Trophoblast cell (in vitro differentiated cells and primary cell): ENCODE results near the gene STIMATE.

Experiments
- DNase-seq, 2 donors: peaks; one replicate each; pipeline ENCODE4 v3.0.0-alpha.2; 2016
- H2AFZ ChIP-seq: 2 replicates; pipeline ENCODE4 v1.6.1; 2013; ENCODE audit warnings: low read length, moderate library complexity, mild to moderate bottlenecking; ENCODE audit not compliant: insufficient read depth, poor library complexity
- H2AK5ac ChIP-seq: 2 replicates; pipeline ENCODE4 v1.6.1; 2013; ENCODE audit warnings: mild to moderate bottlenecking, low read length
- H2BK120ac ChIP-seq: 2 replicates; pipeline ENCODE4 v1.6.1; 2013; ENCODE audit warnings: low read length, mild to moderate bottlenecking, moderate library complexity; ENCODE audit not compliant: insufficient read depth, poor library complexity
- H2BK12ac ChIP-seq: 2 replicates; pipeline ENCODE4 v1.6.1; 2013; ENCODE audit warnings: mild to moderate bottlenecking, low read length, moderate library complexity
- H2BK5ac ChIP-seq: 2 replicates; pipeline ENCODE4 v1.6.1; 2013; ENCODE audit warnings: low read length, low read depth, moderate library complexity, mild to moderate bottlenecking; ENCODE audit not compliant: poor library complexity
- H3K14ac ChIP-seq: 2 replicates; pipeline ENCODE4 v1.6.1; 2013; ENCODE audit warnings: mild to moderate bottlenecking, low read length
- H3K18ac ChIP-seq: 2 replicates; pipeline ENCODE4 v1.6.1; 2013; ENCODE audit warnings: mild to moderate bottlenecking, low read length
- H3K23ac ChIP-seq: 2 replicates; pipeline ENCODE4 v1.6.1; 2013; ENCODE audit warnings: low read length
- H3K27ac ChIP-seq: 2 replicates; pipeline ENCODE4 v1.5.1; 2013; ENCODE audit warnings: low read depth, mild to moderate bottlenecking, inconsistent platforms, low read length, moderate library complexity
- H3K27me3 ChIP-seq: 2 replicates; pipeline ENCODE4 v1.6.1; 2013; ENCODE audit warnings: inconsistent platforms, mild to moderate bottlenecking, low read length, moderate library complexity; ENCODE audit not compliant: insufficient read depth
- H3K36me3 ChIP-seq, 2 experiments: 1 replicate in 1 of 2; 2 replicates in 1 of 2; pipeline ENCODE4 v1.6.1; 2013; ENCODE audit warnings: low read length in 2 of 2, mild to moderate bottlenecking in 2 of 2, moderate library complexity in 1 of 2; ENCODE audit not compliant: insufficient read depth in 2 of 2, control insufficient read depth in 1 of 2
- H3K4ac ChIP-seq: 2 replicates; pipeline ENCODE4 v1.6.1; 2013; ENCODE audit warnings: low read depth, mild to moderate bottlenecking, low read length, moderate library complexity
- H3K4me1 ChIP-seq, 2 experiments: 1 replicate in 1 of 2; 2 replicates in 1 of 2; pipeline ENCODE4 v1.6.1; 2013; ENCODE audit warnings: low read length in 2 of 2, mild to moderate bottlenecking in 2 of 2, moderate library complexity in 1 of 2; ENCODE audit not compliant: insufficient read depth in 2 of 2, control insufficient read depth in 1 of 2
- H3K4me2 ChIP-seq: 2 replicates; pipeline ENCODE4 v1.6.1; 2013; ENCODE audit warnings: inconsistent platforms, mild to moderate bottlenecking, low read length, moderate library complexity
- H3K4me3 ChIP-seq: 2 replicates; pipeline ENCODE4 v1.5.1; 2013; ENCODE audit warnings: mild to moderate bottlenecking, low read depth, low read length, inconsistent platforms
- H3K79me1 ChIP-seq: one replicate; pipeline ENCODE4 v1.6.1; 2013; ENCODE audit warnings: low read length
- H3K79me2 ChIP-seq: 2 replicates; pipeline ENCODE4 v1.6.1; 2013; ENCODE audit warnings: low read length, mild to moderate bottlenecking; ENCODE audit not compliant: control insufficient read depth, insufficient read depth, poor library complexity
- H3K9ac ChIP-seq: 2 replicates; pipeline ENCODE4 v1.6.1; 2013; ENCODE audit warnings: mild to moderate bottlenecking, low read length
- H3K9me3 ChIP-seq: 2 replicates; pipeline ENCODE4 v1.6.1; 2013; ENCODE audit warnings: low read depth, mild to moderate bottlenecking, control low read depth, inconsistent platforms, low read length; ENCODE audit not compliant: insufficient read depth
- H4K12ac ChIP-seq: 2 replicates; pipeline ENCODE4 v1.6.1; 2013; ENCODE audit warnings: low read depth, mild to moderate bottlenecking, low read length, moderate library complexity
- H4K8ac ChIP-seq: 2 replicates; pipeline ENCODE4 v1.6.1; 2013; ENCODE audit warnings: low read depth, mild to moderate bottlenecking, low read length, moderate library complexity
- H4K91ac ChIP-seq: one replicate; pipeline ENCODE4 v1.6.1; 2013; ENCODE audit warnings: low read depth, mild to moderate bottlenecking, low read length, moderate library complexity
- WGBS: extraction: QIAGEN DNeasy Blood & Tissue Kit; methylation state at CpG from one replicate; pipeline ENCODE4 v1.1.7; 2013; ENCODE audit warnings: missing lambda C conversion rate; ENCODE audit not compliant: insufficient read length, insufficient coverage; ENCODE audit errors: extremely low coverage; 5-methylcytosine and 5-hydroxymethylcytosine counted together

STIMATE gene

GRCh38 chr3:52817860-52818259, 79.5 kb downstream of the STIMATE start:
- Histone ChIP-seq H2BK120ac (no peak overlapping the region), H3K4ac (no peak overlapping the region), H2BK12ac (no peak overlapping the region), H4K91ac (no peak overlapping the region), H3K4me3 (no peak overlapping the region), H3K4me2 (no peak overlapping the region), H4K8ac (no peak overlapping the region), H3K79me1 (no peaks in the 10 kb centered on the region), H2AFZ (no peak overlapping the region), H3K14ac (no peak overlapping the region), H3K27me3 (no peaks in the 10 kb centered on the region), H3K4me1 (no peaks in the 10 kb centered on the region), H4K12ac (no peak overlapping the region), H3K79me2 (no peaks in the 10 kb centered on the region), H3K9ac (no peak overlapping the region), H2AK5ac (no peak overlapping the region), H3K23ac (no peak overlapping the region), H3K9me3 (peaks cover 2% of the 10 kb centered on the region), H3K18ac (no peak overlapping the region), H3K27ac (no peak overlapping the region), H2BK5ac (no peak overlapping the region), H3K36me3 (no peaks in the 10 kb centered on the region)
- WGBS: no CpG with 5 or more reads among the region's 7 CpGs
- no peak for DNase-seq

GRCh38 chr3:52817221-52817620, 80.1 kb downstream of the STIMATE start:
- no peaks in the 10 kb centered on the region for H3K27me3 ChIP-seq
- no peaks in the 10 kb centered on the region for H3K79me1 ChIP-seq
- H4K12ac ChIP-seq: no peak overlapping the region
- H3K9me3 ChIP-seq: peaks cover 2% of the 10 kb centered on the region
- no peak overlapping the region for H3K4me2 ChIP-seq
- H3K4me3 ChIP-seq: no peak overlapping the region
- H2AK5ac ChIP-seq: no peak overlapping the region
- H2BK12ac ChIP-seq: no peak overlapping the region
- DNase-seq: peak; percentile 68 to 81
- H3K4ac ChIP-seq: no peak overlapping the region
- no peak overlapping the region for H3K23ac ChIP-seq
- no peak overlapping the region for H2BK5ac ChIP-seq
- no peak overlapping the region for H3K18ac ChIP-seq
- no peak overlapping the region for H2BK120ac ChIP-seq
- H3K4me1 ChIP-seq: no peaks in the 10 kb centered on the region
- H4K8ac ChIP-seq: no peak overlapping the region
- no peak overlapping the region for H2AFZ ChIP-seq
- no peak overlapping the region for H3K9ac ChIP-seq
- no peaks in the 10 kb centered on the region for H3K36me3 ChIP-seq
- WGBS: no CpG with 5 or more reads among the region's 10 CpGs
- no peak overlapping the region for H3K27ac ChIP-seq
- H4K91ac ChIP-seq: no peak overlapping the region
- H3K79me2 ChIP-seq: no peaks in the 10 kb centered on the region
- H3K14ac ChIP-seq: no peak overlapping the region

- no peak overlapping the region for H2BK5ac ChIP-seq
- H3K14ac ChIP-seq: no peak overlapping the region
- no peaks in the 10 kb centered on the region for H3K4me1 ChIP-seq
- H3K4me3 ChIP-seq: no peak overlapping the region
- peaks cover 3% of the 10 kb centered on the region for H3K9me3 ChIP-seq
- no peaks in the 10 kb centered on the region for H3K79me2 ChIP-seq
- H4K8ac ChIP-seq: no peak overlapping the region
- H2AK5ac ChIP-seq: no peak overlapping the region
- no peaks in the 10 kb centered on the region for H3K79me1 ChIP-seq
- H3K4ac ChIP-seq: no peak overlapping the region
- H3K9ac ChIP-seq: no peak overlapping the region
- peak; percentile 94 to 96 for DNase-seq
- H2AFZ ChIP-seq: no peak overlapping the region
- H3K23ac ChIP-seq: no peak overlapping the region
- H3K27ac ChIP-seq: no peak overlapping the region
- no peak overlapping the region for H3K4me2 ChIP-seq
- H3K36me3 ChIP-seq: no peaks in the 10 kb centered on the region
- no CpG with 5 or more reads among the region's 10 CpGs for WGBS
- H2BK120ac ChIP-seq: no peak overlapping the region
- H4K12ac ChIP-seq: no peak overlapping the region
- no peak overlapping the region for H4K91ac ChIP-seq
- H2BK12ac ChIP-seq: no peak overlapping the region
- H3K18ac ChIP-seq: no peak overlapping the region
- no peaks in the 10 kb centered on the region for H3K27me3 ChIP-seq
Observed at GRCh38 chr3:52816654-52817053, 80.7 kb downstream of the STIMATE start.

GRCh38 chr3:52816199-52816598, 81.1 kb downstream of the STIMATE start:
- no peak overlapping the region for H3K23ac ChIP-seq
- no peak overlapping the region for H3K4me2 ChIP-seq
- DNase-seq: peak in 1 of 2 donors; percentile 41

More at GRCh38 chr3:52816199-52816598, 81.1 kb downstream of the STIMATE start:
- H3K4ac ChIP-seq: no peak overlapping the region
- WGBS: no CpG with 5 or more reads among the region's 6 CpGs
- no peak overlapping the region for H3K9ac ChIP-seq
- no peaks in the 10 kb centered on the region for H3K27me3 ChIP-seq
- no peak overlapping the region for H4K91ac ChIP-seq
- H4K12ac ChIP-seq: no peak overlapping the region
- H3K4me3 ChIP-seq: no peak overlapping the region
- H3K9me3 ChIP-seq: peaks cover 4% of the 10 kb centered on the region
- no peak overlapping the region for H3K18ac ChIP-seq
- H2AFZ ChIP-seq: no peak overlapping the region
- no peaks in the 10 kb centered on the region for H3K79me2 ChIP-seq
- no peak overlapping the region for H4K8ac ChIP-seq
- H2BK12ac ChIP-seq: no peak overlapping the region
- no peak overlapping the region for H2AK5ac ChIP-seq
- H3K27ac ChIP-seq: no peak overlapping the region
- H3K36me3 ChIP-seq: no peaks in the 10 kb centered on the region
- no peak overlapping the region for H2BK120ac ChIP-seq
- H3K4me1 ChIP-seq: no peaks in the 10 kb centered on the region
- no peak overlapping the region for H3K14ac ChIP-seq
- no peaks in the 10 kb centered on the region for H3K79me1 ChIP-seq
- no peak overlapping the region for H2BK5ac ChIP-seq
